Testis (tissue), 3 donors: ENCODE results near the gene TMEM181. TPM values are rescaled to one million over a fixed set of nuclear protein-coding genes. Genes with fewer than 3 reads are reported as not detected.

ENCODE experiments used
- DNase-seq: peaks from one replicate; pipeline ENCODE4 v3.0.0-alpha.2; 2019
- H3K27ac ChIP-seq, 2 donors: fragments of 200-600 bp; sonication (generic); one replicate each; pipeline ENCODE4 v1.5.1; 2019
- H3K27me3 ChIP-seq: fragments of 200-600 bp; sonication (generic); one replicate; pipeline ENCODE4 v1.5.1; 2019
- H3K36me3 ChIP-seq: fragments of 200-600 bp; sonication (generic); one replicate; pipeline ENCODE4 v1.5.1; 2017; ENCODE audit warnings: low read depth; ENCODE audit errors: missing control alignments
- H3K4me1 ChIP-seq: fragments of 200-600 bp; sonication (generic); one replicate; pipeline ENCODE4 v1.5.1; 2019
- H3K4me3 ChIP-seq, 2 donors: fragments of 200-600 bp; sonication (generic); one replicate each; pipeline ENCODE4 v1.5.1; 2017 to 2019
- H3K9me3 ChIP-seq: fragments of 200-600 bp; sonication (generic); one replicate; pipeline ENCODE4 v1.5.1; 2017
- CTCF ChIP-seq, 3 experiments: fragments of 450-650 bp in 2 of 3; fragments of 200-600 bp in 1 of 3; sonication (generic) in 1 of 3; IDR thresholded peaks; one replicate each; pipeline ENCODE4 v1.5.1; 2016 to 2019; ENCODE audit warnings: antibody characterized with exemption in 3 of 3, mild to moderate bottlenecking in 2 of 3, moderate library complexity in 1 of 3
- POLR2A ChIP-seq: fragments of 450-650 bp; IDR thresholded peaks from one replicate; pipeline ENCODE4 v1.6.1; 2017; ENCODE audit warnings: antibody characterized with exemption, mild to moderate bottlenecking, moderate library complexity
- WGBS, 2 donors: methylation state at CpG; one replicate each; pipeline ENCODE4 v1.1.5; 2018; 5-methylcytosine and 5-hydroxymethylcytosine counted together
- intact Hi-C: fragments of 100-400 bp; cut with DNase I; formaldehyde crosslinking; loops from one replicate; pipeline ENCODE4 v1.15.1; 2023; ENCODE audit warnings: low total_unique reads
- polyA plus RNA-seq: library from polyadenylated mRNA; stranded (reverse); fragments of 350-450 nt; fragmentation: Illumina TruSeq; extraction: RNeasy Lipid Tissue Mini Kit (QIAGEN cat#74804); gene quantifications from one replicate; pipeline ENCODE4 v1.2.3, GENCODE V29; 2014; ENCODE audit warnings: low read depth, low replicate concordance; ENCODE audit not compliant: insufficient read depth
- total RNA-seq, 2 donors: library from RNA; depleted of rRNA; stranded (reverse); fragments of >200 nt; gene quantifications; one replicate each; pipeline ENCODE4 v1.2.3, GENCODE V29; 2016

The TMEM181 gene
- total and polyA plus RNA-seq, 3 donors from 2014 or later = 41.4 to 81.0 (median 74.6) TPM

- no peak for DNase-seq
- H3K4me1 ChIP-seq = peaks cover 3% of the 10 kb centered on the region
- intact Hi-C loops = no loop called here
- no peak overlapping the region for H3K27ac ChIP-seq
- H3K9me3 ChIP-seq = no peaks in the 10 kb centered on the region
- H3K36me3 ChIP-seq = no peaks in the 10 kb centered on the region
- 58 to 65% methylated on average over 10 of the region's 10 CpGs for WGBS, 2 donors
- no peak overlapping the region for H3K4me3 ChIP-seq
- TF ChIP-seq POLR2A (no peak), CTCF (IDR thresholded peaks at IDR 0.05) (peak in 2 of 3 experiments; percentile 7 to 29)
- H3K27me3 ChIP-seq = no peaks in the 10 kb centered on the region
Observed at GRCh38 chr6:158660333-158660754, 100.5 kb downstream of the TMEM181 start.

GRCh38 chr6:158661156-158661685, 101.3 kb downstream of the TMEM181 start:
- no peak for DNase-seq
- TF ChIP-seq POLR2A (no peak), CTCF (IDR thresholded peaks at IDR 0.05) (no peak)
- WGBS, 2 donors = 77 to 92% methylated on average over 3 of the region's 3 CpGs
- Histone ChIP-seq H3K36me3 (no peaks in the 10 kb centered on the region), H3K4me1 (peaks cover 3% of the 10 kb centered on the region), H3K4me3 (no peak overlapping the region), H3K27ac (no peak overlapping the region), H3K9me3 (no peaks in the 10 kb centered on the region), H3K27me3 (no peaks in the 10 kb centered on the region)
- intact Hi-C loops = no loop called here

- H3K4me3 ChIP-seq = no peak overlapping the region
- WGBS, 2 donors = 58 to 64% methylated on average over 3 of the region's 3 CpGs
- no peak overlapping the region for H3K27ac ChIP-seq
- H3K4me1 ChIP-seq = peaks cover 3% of the 10 kb centered on the region
- no peaks in the 10 kb centered on the region for H3K36me3 ChIP-seq
- no peak for DNase-seq
- no peaks in the 10 kb centered on the region for H3K27me3 ChIP-seq
- intact Hi-C loops = no loop called here
- TF ChIP-seq CTCF (IDR thresholded peaks at IDR 0.05) = no peak
- no peak for TF ChIP-seq POLR2A
- H3K9me3 ChIP-seq = no peaks in the 10 kb centered on the region
Observed at GRCh38 chr6:158662607-158662953, 102.7 kb downstream of the TMEM181 start.

GRCh38 chr6:158662954-158663624, 103.2 kb downstream of the TMEM181 start:
- TF ChIP-seq CTCF (IDR thresholded peaks at IDR 0.05) (no peak), POLR2A (no peak)
- H3K27ac ChIP-seq = peak overlapping the region in 1 of 2 donors; percentile 13
- 47 to 58% methylated on average over 27 of the region's 27 CpGs for WGBS, 2 donors
- H3K4me3 ChIP-seq = no peak overlapping the region
- no peaks in the 10 kb centered on the region for H3K9me3 ChIP-seq
- intact Hi-C loops = no loop called here
- H3K27me3 ChIP-seq = no peaks in the 10 kb centered on the region
- DNase-seq = no peak
- peaks cover 3% of the 10 kb centered on the region for H3K4me1 ChIP-seq
- H3K36me3 ChIP-seq = no peaks in the 10 kb centered on the region
